Stimulated activated CD4-positive, alpha-beta T cell treated with anti-CD3 and anti-CD28 coated beads, TNF-alpha, amount 100 ng/mL, for 48 hours (primary cell): ENCODE results near the gene PLLP.
A peak's percentile ranks its signal among the peaks of the same experiment; 100 is the strongest.

Experiments
- DNase-seq, 3 donors: peaks; one replicate each; pipeline ENCODE4 v3.0.0-alpha.2; 2020; ENCODE audit warnings: low read depth in 3 of 3

The PLLP gene

DNA sequence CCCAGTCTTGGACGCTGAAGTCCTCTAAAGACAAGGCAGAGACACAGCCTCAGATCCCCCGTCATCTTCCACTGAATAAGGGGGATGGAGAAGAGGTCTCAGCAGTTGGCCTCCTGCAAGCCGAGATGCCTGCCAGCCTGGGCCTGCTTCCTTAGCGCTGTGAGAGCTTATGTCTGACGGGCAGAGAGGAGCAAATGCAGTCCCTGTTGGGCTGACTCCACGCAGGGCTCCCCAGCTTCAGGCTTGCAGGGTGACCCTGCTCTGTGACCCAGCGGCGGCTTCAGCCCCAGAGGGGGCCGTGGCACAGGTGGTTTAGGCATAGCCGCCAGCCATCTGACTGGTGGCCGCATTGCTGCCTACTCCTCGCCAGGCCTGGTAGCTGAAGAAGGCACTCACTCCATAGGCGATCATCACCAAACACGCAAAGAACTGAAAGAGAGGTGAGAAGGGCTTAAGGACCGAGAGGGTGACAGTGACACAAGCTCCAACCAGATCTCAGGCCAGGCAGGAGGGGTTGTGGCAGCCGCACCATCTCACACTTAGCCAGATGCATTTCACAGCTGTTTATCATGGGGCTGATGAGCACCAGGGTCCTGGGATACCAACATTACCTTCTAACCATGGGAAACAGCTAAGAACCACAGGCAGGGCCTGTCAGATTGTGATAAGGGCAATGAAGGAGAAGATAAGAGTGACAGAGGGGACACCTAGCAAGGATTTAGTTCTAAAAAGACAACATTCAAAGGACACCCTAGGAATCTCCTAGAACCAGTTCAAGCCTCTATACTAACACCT, 27.7 kb downstream of the PLLP start:
- DNase-seq = no peak

DNA sequence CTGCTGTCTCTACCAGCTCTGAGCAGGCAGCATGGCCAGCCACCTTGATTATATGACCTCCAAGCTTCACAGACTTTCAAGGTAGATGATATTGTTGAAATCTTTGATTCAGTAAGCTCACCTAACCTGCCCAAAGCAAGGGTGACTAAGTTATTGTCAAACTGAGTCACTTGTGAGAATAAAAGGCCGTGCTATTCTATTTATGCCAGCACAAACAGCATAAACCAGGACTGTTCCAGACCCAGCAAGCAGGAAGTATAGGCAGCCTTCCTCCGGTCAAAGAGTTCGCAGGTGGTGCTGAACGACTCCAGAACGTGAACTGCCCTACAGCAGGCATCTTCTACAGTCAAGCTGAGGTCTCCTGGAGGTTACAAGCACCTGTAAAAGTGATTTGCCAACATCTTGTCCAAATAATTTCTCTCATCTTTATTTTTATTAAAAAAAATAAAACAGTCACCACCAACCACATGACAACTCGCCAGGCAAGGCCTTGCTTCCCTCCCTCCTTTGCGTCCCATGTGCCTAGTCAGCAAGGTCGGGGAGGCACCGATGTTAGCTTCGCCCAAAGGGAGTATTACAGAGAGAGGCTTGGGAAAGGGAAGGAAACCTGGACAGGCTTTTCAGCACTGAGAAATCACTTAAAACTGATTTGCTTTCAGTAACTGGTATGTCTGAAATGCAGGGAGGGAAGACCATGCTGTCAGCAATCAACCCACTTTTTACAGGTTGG, 28.6 kb downstream of the PLLP start:
- DNase-seq = no peak

DNA sequence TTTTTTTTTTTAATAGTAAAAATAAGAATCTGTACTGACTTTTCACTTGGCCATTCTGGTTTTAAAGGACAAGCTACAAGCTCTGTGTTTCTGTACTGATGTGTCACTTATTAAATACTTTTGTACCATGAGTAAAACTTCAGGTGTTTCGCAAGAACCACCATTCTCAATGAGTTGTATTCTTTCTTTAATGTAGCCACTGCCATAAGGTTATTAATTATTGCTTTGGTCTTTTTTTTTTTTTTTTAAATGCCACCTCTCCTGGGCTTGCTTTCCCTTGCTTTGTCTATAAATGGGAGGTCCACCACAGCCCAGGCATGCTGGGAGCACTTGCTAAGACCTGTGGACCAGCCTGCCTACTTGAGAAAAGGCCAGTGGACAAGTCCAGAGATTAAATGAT, 31.0 kb downstream of the PLLP start:
- DNase-seq = no peak

DNA sequence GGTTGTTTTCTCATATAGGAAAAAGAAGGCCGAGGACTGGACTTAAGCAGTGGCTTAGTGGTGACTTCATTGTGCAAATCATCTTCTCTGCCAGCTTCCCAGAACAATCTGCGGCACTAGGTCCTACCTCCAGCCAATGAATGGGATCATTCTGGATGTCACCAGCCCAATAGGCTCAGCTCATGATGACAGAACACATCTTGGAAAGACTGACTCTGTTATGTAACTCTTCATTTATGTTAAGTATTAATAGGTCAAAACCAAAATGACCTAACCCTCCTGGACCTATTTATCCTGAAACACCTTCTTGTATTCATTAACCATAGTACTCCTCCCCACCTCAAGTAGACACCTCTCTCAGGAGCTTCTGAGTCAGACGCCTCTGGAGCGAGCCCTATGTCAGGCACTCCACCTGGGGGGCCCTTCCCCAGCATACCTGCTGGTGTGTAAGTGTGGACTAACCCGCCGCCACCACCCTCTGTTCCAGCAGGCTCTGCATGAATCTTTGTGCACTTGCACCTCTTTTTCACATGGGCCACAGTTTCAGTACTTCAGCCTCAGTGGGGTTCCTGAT, 32.2 kb downstream of the PLLP start:
- DNase-seq = no peak

DNA sequence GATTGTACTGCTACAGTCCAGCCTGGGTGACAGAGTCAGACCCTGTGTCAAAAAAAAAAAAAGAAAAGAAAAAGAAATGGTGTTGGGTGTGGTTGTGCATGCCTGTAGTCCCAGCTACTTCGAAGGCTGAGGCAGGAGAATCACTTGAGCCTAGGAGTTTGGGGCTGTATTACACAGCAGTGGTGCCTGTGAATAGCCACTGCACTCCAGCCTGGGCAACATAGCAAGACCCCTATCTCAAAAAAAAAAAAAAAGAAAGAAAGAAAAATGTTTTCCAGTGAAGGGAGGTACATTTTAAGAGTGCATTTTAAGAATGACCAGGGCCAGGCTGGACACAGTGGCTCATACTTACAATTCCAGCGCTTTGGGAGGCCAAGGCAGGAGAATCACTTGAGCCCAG, 33.1 kb downstream of the PLLP start:
- no peak for DNase-seq

DNA sequence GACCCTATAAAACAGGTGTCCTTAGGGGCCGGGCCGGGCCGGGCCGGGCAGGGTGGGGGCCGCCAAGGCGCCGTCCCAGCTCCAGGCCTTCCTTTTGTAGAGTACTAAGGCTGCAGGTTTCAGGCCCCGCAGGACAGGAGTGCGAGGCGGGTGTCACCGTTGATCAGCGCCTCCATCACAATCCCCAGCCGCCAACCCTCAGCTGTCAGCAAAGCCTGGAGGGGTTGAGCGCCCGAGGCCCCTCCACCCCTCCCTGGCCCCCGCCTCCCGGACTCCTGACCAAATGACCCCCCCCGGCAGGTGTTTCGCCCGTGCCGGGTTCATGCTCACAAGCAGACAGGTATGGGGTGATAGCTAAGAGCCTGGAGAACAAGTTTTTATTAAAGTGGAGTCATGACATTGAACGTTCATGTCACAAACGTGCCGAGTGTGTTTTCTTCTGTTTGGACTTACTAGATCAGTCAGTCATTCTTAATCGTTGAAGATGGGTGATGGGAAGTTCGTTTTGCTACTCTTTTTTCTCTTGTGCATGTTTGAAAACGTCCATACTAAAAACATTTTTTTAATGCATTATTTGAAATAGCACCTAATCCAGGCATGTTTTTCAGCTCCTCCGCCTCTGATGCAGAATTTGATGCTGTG, 38.9 kb downstream of the PLLP start:
- DNase-seq = no peak

DNA sequence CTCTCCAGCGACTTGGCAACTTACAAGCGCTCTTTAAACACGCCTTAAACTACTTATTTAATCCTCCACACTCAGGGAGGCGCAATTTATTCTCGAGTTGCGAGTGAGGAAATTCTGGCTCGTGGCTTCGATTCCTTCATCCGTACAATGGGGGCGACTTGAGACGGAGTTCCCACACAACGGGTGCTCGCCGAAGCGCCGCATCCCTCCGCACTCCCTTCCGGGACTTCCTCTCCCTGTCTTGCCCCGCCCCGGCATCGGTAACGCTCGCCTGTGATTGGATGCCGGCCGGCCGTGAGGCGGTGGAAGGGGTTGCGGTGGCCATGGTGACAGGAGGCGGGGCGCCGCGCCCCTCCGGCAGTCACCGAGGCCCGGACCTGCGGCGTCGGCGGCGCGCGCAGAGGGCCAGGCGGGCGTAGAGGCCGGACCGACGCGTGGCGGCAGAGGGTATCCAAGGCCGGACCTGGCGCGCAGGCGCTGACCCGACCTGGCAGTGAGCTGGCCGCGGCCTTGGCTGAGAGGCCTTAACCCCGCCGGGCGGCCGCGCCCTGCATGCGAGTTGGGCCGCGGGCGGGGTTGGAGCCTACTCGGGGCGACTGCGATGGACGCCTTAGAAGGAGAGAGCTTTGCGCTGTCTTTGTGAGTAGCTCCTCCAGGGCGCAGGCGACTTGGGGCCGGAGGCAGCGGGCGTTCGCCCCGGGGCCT, 39.6 kb downstream of the PLLP start, which contains the start of gene ARL2BP:
ARL2BP (plus strand) TSS at position 493 of the 705 bp plus-strand sequence; CDS start at position 602, 109 bp downstream.
- peak; percentile 95 to 97 (median 95) for DNase-seq

DNA sequence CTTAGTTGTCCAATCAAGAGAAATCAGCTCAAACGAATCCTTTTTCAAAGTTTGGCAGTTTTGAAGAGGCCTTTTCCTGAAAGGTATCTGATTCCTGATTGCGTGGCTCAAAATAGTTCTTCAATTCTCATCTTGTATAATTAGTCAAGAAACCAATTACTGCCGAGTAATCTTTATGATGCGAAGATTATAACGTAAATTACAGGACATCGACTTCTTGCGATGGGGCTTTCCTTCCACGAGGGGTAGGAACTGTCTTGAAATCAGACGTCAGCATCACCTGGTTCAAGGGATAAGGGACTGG, 40.1 kb downstream of the PLLP start:
- DNase-seq = no peak

DNA sequence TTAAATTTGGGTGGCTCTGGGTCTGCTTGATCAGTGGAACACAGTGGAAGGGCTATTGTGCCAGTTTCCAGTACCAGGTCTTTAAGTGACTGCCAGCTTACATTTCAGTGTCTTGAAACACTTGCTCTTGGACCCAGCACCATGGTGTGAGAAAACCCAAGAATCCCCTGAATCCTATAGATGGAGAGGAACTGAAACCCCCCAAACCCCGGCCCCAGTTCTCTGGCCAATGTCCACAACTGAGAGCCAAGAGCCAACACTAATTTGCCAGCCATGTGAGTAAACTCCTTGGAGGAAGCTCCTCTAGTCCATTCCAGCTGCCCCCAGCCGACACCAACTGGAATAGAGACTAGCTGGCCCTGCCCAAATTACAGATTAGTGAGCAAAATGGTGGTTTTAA, 41.8 kb downstream of the PLLP start:
- DNase-seq = no peak

DNA sequence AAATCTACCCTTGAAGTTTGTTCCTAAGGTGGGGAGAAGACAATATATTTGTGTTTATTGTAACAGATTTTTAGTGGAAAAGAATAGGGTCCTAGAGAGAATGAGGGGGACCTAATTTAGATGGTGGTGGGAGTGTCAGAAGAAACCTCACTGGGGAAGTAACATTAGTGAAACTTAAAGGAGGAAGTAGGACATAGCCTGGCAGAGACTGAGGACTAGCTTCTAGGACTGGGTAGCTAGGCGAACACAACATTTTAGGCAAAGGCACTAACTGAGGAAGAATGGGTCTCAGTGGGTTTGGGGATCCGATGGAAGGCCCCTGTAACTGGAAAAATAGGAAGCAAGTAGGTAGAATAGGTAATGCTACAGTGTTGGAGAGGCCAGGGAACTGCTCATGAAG, 43.6 kb downstream of the PLLP start:
- DNase-seq = no peak

DNA sequence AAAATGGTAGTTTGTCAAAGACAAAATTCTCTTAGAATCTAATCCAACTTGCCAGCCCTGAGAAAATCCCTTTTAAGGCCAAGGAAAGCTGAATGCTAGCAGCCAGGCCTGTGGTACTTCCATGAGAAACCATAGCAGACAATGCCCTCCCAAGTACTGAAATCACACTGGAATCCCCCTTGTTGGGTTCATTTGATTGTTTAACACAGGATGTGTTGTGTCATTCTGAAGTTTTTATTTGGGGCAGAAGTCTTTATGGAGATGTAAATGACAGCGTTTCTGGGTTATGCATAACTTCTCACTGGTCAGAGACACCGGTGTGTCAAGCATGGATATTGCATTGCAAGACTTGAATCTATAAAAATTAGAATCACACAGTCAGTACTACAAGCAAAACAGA, 45.4 kb downstream of the PLLP start:
- no peak for DNase-seq

DNA sequence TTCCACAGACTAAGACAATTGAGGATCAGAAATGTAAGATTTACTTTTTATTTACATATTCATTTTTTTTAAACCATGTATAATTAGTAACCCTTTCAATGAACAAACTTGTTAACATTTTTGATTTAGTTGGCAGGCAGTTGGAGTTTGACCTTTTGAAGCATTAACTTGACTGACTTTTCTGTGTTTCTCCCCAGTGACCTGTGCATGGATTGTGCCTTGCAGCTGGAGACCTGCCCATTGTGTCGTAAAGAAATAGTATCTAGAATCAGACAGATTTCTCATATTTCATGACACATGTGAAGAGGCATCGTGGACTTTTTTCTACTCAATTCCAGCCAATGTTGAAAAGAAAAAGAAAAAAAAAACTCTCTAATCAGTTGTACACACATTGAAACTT, 45.8 kb downstream of the PLLP start:
- DNase-seq = no peak

DNA sequence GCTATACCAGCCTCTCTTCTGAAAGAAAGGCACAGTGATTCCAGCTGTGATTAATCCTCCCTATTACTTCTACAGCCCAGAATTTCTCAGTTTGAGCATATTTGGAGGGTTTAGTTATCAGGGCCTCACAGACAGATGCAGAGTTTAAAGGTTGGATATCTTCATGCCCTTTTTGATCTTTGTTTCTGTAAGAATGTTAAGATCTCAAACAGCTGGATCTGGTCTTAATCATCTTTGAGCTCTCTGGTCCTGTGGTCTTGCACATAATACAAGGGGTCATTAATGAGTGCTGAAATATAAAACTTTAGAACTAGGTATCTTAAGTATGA, 48.5 kb downstream of the PLLP start:
- no peak for DNase-seq

DNA sequence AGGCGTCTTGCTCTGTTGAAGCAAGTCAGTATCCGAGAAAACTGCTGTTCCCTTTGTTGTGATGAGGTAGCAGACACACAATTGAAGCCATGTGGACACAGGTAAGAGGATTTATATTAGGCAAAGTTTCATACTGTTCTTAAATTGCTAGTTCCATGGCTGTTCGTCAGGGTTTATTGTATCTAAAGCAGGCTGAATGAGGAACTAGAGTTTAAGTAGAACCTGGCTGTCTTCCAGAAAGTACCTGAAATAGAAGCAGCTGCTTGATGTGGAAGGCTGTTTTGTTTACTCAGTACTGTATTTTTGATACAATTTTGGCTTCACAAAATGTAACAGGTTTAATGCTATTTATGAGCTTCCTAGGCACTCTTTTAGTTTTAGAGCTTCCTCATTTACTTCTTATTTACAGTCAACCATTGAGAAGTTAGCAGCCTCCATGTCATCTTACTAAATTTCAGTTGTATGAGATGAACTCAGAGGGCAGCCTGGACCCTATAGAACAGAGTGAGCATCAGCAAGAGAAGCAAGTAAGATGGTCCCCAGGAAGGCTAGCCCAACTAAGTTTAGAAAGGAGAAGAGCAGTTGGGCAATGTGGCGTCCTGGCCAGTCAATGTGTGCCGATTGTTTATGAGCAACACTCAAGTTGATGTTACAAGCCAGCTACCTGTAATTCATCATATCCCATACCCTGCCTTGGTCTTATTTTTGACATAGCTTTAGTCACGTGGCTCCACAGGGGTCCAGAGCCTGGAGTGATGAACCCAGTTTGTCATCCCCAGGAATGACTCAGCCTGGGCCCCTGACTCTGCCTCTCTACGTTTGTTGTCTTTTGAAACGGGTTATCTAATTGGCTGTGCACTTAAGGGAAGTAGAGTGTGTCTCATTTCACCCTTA, 49.1 kb downstream of the PLLP start:
- DNase-seq = peak in 2 of 3 donors; percentile 20 to 48

DNA sequence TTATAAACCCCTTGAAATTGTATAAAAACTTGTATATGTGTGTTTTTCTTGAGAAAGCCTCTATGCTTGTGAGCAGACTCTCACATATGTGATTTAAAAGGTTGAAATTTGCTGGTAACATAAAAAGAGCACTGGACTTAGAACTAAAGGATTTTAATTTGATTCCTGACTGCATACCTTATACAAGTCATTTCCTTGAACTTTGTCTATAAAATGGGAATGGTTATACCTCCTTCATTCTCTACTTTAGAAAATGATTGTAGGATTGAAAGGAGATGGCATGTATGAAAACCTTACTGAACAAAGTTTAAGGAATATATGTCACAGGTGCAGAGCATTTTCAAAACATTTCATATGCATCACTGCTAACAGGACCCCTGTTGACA, 49.8 kb downstream of the PLLP start:
- DNase-seq = no peak

DNA sequence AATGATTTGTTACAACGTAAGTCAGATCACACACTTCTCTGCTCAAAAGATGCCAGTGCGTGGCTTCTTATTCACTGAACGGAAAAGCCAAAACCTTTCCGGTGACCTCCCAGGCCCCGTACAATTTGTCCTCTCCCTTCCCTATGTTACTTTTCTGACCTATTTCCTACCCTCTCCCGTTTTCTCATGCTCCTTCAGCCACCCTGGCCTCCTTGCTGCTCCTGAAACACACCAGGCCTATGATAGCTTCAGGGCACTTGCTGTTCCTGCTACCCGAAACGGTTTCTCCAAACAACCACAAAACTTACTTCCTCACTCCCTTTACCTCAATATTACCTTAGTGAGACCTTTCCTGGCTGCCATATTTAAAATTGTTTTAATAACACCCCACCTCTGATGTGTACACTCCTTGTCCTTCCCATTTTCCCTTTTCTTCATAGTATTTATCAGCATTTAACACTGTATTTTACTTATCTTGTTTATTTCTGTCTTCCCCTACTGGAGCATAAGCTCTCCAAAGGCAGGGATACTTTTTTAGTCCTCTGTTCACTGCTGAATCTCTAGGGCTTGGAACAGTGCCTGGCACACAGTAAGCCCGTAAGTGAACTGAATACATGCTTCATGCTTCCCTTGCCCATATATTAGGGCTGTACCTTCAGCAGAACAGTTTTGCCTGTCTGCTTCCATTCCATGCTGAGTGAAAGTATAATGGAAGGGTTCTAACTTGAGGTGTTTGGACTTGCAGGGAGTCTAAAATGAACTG, 50.3 kb downstream of the PLLP start:
- no peak for DNase-seq

DNA sequence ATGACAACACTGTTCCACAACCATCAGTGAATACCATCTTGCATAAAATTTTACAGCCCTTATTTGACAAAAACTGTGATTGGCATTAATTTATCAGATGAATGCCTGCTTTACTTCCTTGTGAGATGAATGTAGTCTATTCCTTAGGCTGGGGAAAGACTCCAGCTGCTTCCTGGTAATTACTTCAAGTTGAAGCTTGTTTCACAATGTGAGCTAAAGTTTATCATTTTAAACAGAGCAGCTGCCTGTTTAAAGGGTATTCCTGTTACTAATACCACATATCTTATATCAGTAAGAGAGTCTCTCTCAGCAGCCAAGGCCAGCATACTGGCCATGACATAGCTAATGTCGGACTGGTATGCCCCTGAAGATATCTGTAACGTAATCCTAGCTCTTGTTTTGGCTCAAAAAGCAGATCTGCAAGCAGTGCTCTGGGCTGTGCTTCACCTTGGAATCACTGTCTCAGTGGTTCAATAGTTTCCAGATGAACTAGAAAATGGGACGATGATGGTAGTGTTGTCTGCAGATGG, 52.6 kb downstream of the PLLP start:
- DNase-seq = no peak

DNA sequence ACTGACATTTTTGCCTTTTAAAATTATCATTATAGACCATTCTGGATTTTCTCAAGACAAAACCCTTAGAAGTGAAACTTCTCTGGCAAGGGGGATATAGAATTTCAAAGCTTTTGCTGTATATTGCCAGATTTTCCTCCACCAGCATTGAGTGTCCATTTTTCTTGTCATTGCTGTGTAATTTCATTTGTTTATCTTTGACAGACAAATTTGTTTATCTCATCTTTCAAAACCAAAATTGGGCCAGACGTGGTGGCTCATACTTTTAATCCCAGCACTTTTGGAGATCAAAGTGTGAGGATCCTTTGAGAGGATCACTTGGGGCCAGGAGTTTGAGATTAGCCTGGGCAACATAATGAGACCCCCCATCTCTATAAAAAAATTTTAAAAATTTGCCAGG, 55.4 kb downstream of the PLLP start:
- DNase-seq = no peak

DNA sequence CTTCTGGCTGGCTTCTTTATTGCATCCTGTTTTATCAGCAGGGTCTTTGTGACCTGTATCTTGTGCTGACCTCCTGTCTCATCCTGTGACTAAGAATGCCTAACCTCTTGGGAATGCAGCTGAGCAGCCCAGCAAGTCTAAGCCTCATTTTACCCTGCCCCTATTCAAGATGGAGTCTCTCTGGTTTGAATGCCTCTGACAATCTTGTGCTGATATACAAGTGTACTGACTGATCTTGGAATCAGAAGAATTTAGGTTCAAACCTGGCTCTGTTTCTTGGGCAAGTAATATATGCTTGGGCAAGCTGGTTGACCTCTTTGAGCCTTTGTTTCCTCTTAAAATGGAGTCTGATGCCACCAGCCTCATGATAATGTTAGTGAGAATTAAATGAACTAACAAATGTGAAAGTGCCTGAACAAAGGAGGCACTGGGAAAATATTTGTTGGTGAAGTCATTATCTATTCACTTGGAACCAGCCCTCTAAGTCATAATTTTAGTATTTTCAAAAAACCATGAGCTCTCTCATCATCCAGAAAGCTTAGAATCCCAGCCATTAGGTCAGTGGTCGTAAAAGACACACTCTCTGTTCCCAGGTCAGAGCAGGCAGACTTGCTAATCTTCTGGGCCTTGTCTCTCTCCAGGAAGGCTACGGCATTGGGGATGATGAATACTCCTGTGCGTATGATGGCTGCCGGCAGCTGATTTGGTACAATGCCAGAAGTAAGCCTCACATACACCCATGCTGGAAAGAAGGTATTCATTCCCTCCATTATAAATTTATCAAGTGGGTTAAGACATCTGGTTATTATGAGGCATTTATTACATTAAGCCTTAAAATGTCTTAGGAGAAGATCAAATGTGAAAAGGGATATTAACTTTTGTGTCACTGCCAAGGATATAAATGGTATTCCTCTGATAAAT, 57.5 kb downstream of the PLLP start:
- DNase-seq = no peak
